HepG2 (cell line): ENCODE measurements around the gene SCGB1C1. TPM values are rescaled to one million over a fixed set of nuclear protein-coding genes. Genes with fewer than 3 reads are reported as not detected.

Experiments
- BCL3 ChIP-seq: sonication (generic); formaldehyde crosslinking; IDR thresholded peaks from 2 replicates; pipeline ENCODE4 v1.5.1; 2020; ENCODE audit warnings: mild to moderate bottlenecking, missing genetic modification reagents, moderate library complexity
- CEBPB ChIP-seq: IDR thresholded peaks from 2 replicates; pipeline ENCODE4 v1.6.1; 2011; ENCODE audit warnings: low read depth, low read length, improper control_type of control experiment, borderline replicate concordance
- CREB1 ChIP-seq, 2 experiments: fragments of 450-650 bp in 1 of 2; IDR thresholded peaks; 2 replicates each; pipeline ENCODE4 v1.6.1; 2016 to 2017; ENCODE audit warnings: control low read depth in 1 of 2, mild to moderate bottlenecking in 1 of 2, missing compliant biosample characterization in 1 of 2, missing genetic modification characterization in 1 of 2
- FUBP1 ChIP-seq: sonication (generic); formaldehyde crosslinking; IDR thresholded peaks from 2 replicates; pipeline ENCODE4 v1.5.1; 2020; ENCODE audit warnings: missing genetic modification reagents, mild to moderate bottlenecking, borderline replicate concordance
- KDM5A ChIP-seq: fragments of 200-600 bp; sonication (generic); IDR thresholded peaks from 2 replicates; pipeline ENCODE4 v1.7.0; 2018; ENCODE audit warnings: antibody characterized with exemption, mild to moderate bottlenecking, low read length, borderline replicate concordance
- NCOA2 ChIP-seq: sonication (generic); formaldehyde crosslinking; IDR thresholded peaks from 2 replicates; pipeline ENCODE4 v1.8.0; 2022; ENCODE audit warnings: inconsistent platforms
- NFYC ChIP-seq: IDR thresholded peaks from 2 replicates; pipeline ENCODE4 v1.6.1; 2016; ENCODE audit warnings: missing genetic modification reagents, missing compliant biosample characterization
- REST ChIP-seq, 2 experiments: IDR thresholded peaks; 2 replicates each; pipeline ENCODE4 v1.6.1; 2011 to 2012; ENCODE audit warnings: low read length in 2 of 2, borderline replicate concordance in 1 of 2, low read depth in 1 of 2, mild to moderate bottlenecking in 1 of 2, moderate library complexity in 1 of 2
- SMAD1 ChIP-seq: sonication (generic); formaldehyde crosslinking; IDR thresholded peaks from 2 replicates; pipeline ENCODE4 v1.4.0; 2020; ENCODE audit warnings: missing genetic modification reagents, low read depth, mild to moderate bottlenecking, borderline replicate concordance
- ZBTB2 ChIP-seq: sonication (generic); formaldehyde crosslinking; IDR thresholded peaks from 2 replicates; pipeline ENCODE4 v1.8.0; 2022; ENCODE audit warnings: low read depth, missing genetic modification reagents
- ZBTB21 ChIP-seq: sonication (generic); formaldehyde crosslinking; IDR thresholded peaks from 2 replicates; pipeline ENCODE4 v1.4.0; 2020; ENCODE audit warnings: missing genetic modification reagents
- ZFX ChIP-seq: sonication (generic); formaldehyde crosslinking; IDR thresholded peaks from 2 replicates; pipeline ENCODE4 v1.4.0; 2020; ENCODE audit warnings: mild to moderate bottlenecking, low read depth, missing genetic modification reagents, moderate library complexity
- ZNF234 ChIP-seq: sonication (generic); formaldehyde crosslinking; conservative IDR thresholded peaks from 2 replicates; pipeline ENCODE4 v1.5.1; 2020; ENCODE audit warnings: mild to moderate bottlenecking, missing genetic modification reagents
- ZNF362 ChIP-seq: sonication (generic); formaldehyde crosslinking; IDR thresholded peaks from 2 replicates; pipeline ENCODE4 v1.4.0; 2020; ENCODE audit warnings: missing genetic modification reagents, mild to moderate bottlenecking, borderline replicate concordance
- ZNF451 ChIP-seq: sonication (generic); formaldehyde crosslinking; IDR thresholded peaks from 2 replicates; pipeline ENCODE4 v1.5.0; 2020; ENCODE audit warnings: mild to moderate bottlenecking, missing genetic modification reagents
- ZNF547 ChIP-seq: sonication (generic); formaldehyde crosslinking; IDR thresholded peaks from 2 replicates; pipeline ENCODE4 v1.5.1; 2020; ENCODE audit warnings: mild to moderate bottlenecking, missing genetic modification reagents
- ZNF773 ChIP-seq: sonication (generic); formaldehyde crosslinking; IDR thresholded peaks from 2 replicates; pipeline ENCODE4 v1.4.0; 2020; ENCODE audit warnings: missing genetic modification reagents, borderline replicate concordance
- ZSCAN5A ChIP-seq: sonication (generic); formaldehyde crosslinking; IDR thresholded peaks from 2 replicates; pipeline ENCODE4 v1.8.0; 2022; ENCODE audit warnings: mild to moderate bottlenecking, missing genetic modification reagents, borderline replicate concordance
- polyA plus RNA-seq, 8 experiments: library from polyadenylated mRNA; depleted of rRNA in 3 of 8; stranded (reverse) in 7 of 8; unstranded in 1 of 8; fragments of >200 nt; fragmentation: Illumina TruSeq in 4 of 8; extraction: Trizol in 4 of 8; gene quantifications; 2 replicates each; pipeline versions ENCODE4 v1.2.1 to v1.2.3, GENCODE V29; 2011 to 2016; ENCODE audit warnings: low read depth in 4 of 8, missing spikeins in 1 of 8, mixed read lengths in 1 of 8; ENCODE audit not compliant: insufficient read depth in 1 of 8
- total RNA-seq, 5 experiments: library from RNA; depleted of rRNA; stranded (reverse); fragments of >200 nt; fragmentation: Illumina TruSeq; extraction: Trizol; gene quantifications; 2 replicates each; pipeline ENCODE4 v1.2.3, GENCODE V29; 2016; ENCODE audit warnings: low read depth in 1 of 5

SCGB1C1 gene
- total and polyA plus RNA-seq, 2 of the 13 experiments (the other 11 are each of a cell fraction or from before 2014, with no cell fraction given): not detected

GRCh38 chr11:207863-208180 is 14.9 kb downstream of the SCGB1C1 start (continued):
- TF ChIP-seq ZSCAN5A (CRISPR knock-in tag): 0 out of 2 replicates have a peak, but pooled peaks have one; percentile 19
- TF ChIP-seq FUBP1 (CRISPR knock-in tag): no peak
- TF ChIP-seq ZFX (CRISPR knock-in tag): no peak
- TF ChIP-seq NCOA2 (CRISPR knock-in tag): 0 out of 2 replicates have a peak, but pooled peaks have one; percentile 1
- 0 out of 2 replicates have a peak, but pooled peaks have one; percentile 2 for TF ChIP-seq ZNF451 (CRISPR knock-in tag)
- no peak for TF ChIP-seq ZNF773
- TF ChIP-seq CREB1 (IDR thresholded peaks at IDR 0.05): no peak
- TF ChIP-seq CREB1 (CRISPR knock-in tag; IDR thresholded peaks at IDR 0.05): 0 out of 2 replicates have a peak, but pooled peaks have one; percentile 62
- TF ChIP-seq ZNF547 (CRISPR knock-in tag): no peak
- 0 out of 2 replicates have a peak, but pooled peaks have one; percentile 7 for TF ChIP-seq ZNF234 (CRISPR knock-in tag)
- TF ChIP-seq KDM5A: peak; percentile 45; the same call in 1 of the 2 replicates
- no peak for TF ChIP-seq ZNF362 (CRISPR knock-in tag)
- TF ChIP-seq NFYC: no peak
- TF ChIP-seq CEBPB: no peak
- no peak for TF ChIP-seq SMAD1
- TF ChIP-seq ZBTB2 (CRISPR knock-in tag): no peak
- TF ChIP-seq ZBTB21 (CRISPR knock-in tag): no peak
- TF ChIP-seq BCL3 (CRISPR knock-in tag): peak; percentile 8; the same call in 1 of the 2 replicates
- TF ChIP-seq REST (IDR thresholded peaks at IDR 0.05; ENCODE audit: borderline replicate concordance in 1 of 2, low read depth in 1 of 2, low read length in 2 of 2): no peak
